Heart right ventricle (tissue), 16 donors: ENCODE results near the gene WIPF2. TPM values are rescaled to one million over a fixed set of nuclear protein-coding genes. Genes with fewer than 3 reads are reported as not detected.
"Not testable (repeated sequence)": the region's sequence is repeated elsewhere in the genome, so short reads cannot be mapped to it uniquely, and the experiment has no call there.

Experiments
- ATAC-seq, 8 donors: fragments of 200-7000 bp; cut with Tn5 transposase; one replicate each; pipeline ENCODE4 v1.9.1; 2020; ENCODE audit warnings: mild to moderate bottlenecking in 8 of 8, moderate library complexity in 8 of 8, moderate number of reproducible peaks in 1 of 8
- DNase-seq, 2 donors: peaks; one replicate each; pipeline ENCODE4 v3.0.0-alpha.2; 2020
- H3K27ac ChIP-seq, 10 donors: fragments of 200-600 bp; sonication (generic) in 2 of 10; one replicate each; pipeline versions ENCODE4 v1.5.0 to v1.8.0; 2020 to 2022; ENCODE audit warnings: mild to moderate bottlenecking in 3 of 10
- H3K27me3 ChIP-seq, 7 donors: fragments of 200-600 bp; one replicate each; pipeline ENCODE4 v1.8.0; 2021 to 2022; ENCODE audit warnings: mild to moderate bottlenecking in 2 of 7
- H3K36me3 ChIP-seq, 9 donors: fragments of 200-600 bp; sonication (generic) in 1 of 9; one replicate each; pipeline versions ENCODE4 v1.5.0 to v1.8.0; 2020 to 2022; ENCODE audit warnings: mild to moderate bottlenecking in 2 of 9
- H3K4me1 ChIP-seq, 9 donors: fragments of 200-600 bp; sonication (generic) in 1 of 9; one replicate each; pipeline versions ENCODE4 v1.5.0 to v1.8.0; 2020 to 2022; ENCODE audit warnings: mild to moderate bottlenecking in 4 of 9
- H3K4me3 ChIP-seq, 10 donors: fragments of 200-600 bp; sonication (generic) in 2 of 10; one replicate each; pipeline versions ENCODE4 v1.5.0 to v1.8.0; 2020 to 2022; ENCODE audit warnings: mild to moderate bottlenecking in 7 of 10, moderate library complexity in 2 of 10
- H3K9me3 ChIP-seq, 11 donors: fragments of 200-600 bp in 10 of 11; sonication (generic) in 2 of 11; one replicate each; pipeline versions ENCODE4 v1.5.0 to v1.8.0; 2013 to 2022; ENCODE audit warnings: mild to moderate bottlenecking in 2 of 11, control low read depth in 1 of 11, moderate library complexity in 1 of 11
- CTCF ChIP-seq, 9 donors: fragments of 200-600 bp; sonication (generic) in 2 of 9; IDR thresholded peaks; one replicate each; pipeline versions ENCODE4 v1.5.0 to v1.8.0; 2021 to 2022; ENCODE audit warnings: antibody characterized with exemption in 9 of 9, mild to moderate bottlenecking in 5 of 9, moderate library complexity in 1 of 9
- WGBS, 2 donors: extraction: QIAGEN DNeasy Blood & Tissue Kit; methylation state at CpG; one replicate each; pipeline ENCODE4 v1.1.7; 2013; ENCODE audit warnings: inconsistent platforms in 1 of 2; 5-methylcytosine and 5-hydroxymethylcytosine counted together
- intact Hi-C, 10 donors: fragments of 100-400 bp; cut with DNase I; formaldehyde crosslinking; loops; one replicate each; pipeline versions ENCODE4 v1.11.1 to v1.14.2; 2022
- polyA plus RNA-seq, 2 donors: library from polyadenylated mRNA; stranded (reverse); fragments of 200-250 nt; gene quantifications; one replicate each; pipeline ENCODE4 v1.2.3, GENCODE V29; 2013
- total RNA-seq, 10 donors: library from RNA; stranded (reverse); fragmentation: NEBNext Ultra II Directional in 3 of 10; extraction: Animal tissue kit (Norgen Biotek cat#: 25700) in 3 of 10; gene quantifications; one replicate each; pipeline versions ENCODE4 v1.2.1 to v1.2.4, GENCODE V29; 2021 to 2023
- donor health status: Arrhythmogenic right ventricular cardiomyopathy.
- donor health status: ischemic (EF 13 %, LVEDD 7.1; RV severe dilation, severe dysfunction).
- donor health status: healthy with polysubstance abuse.
- donor health status: DM: no; HTN: yes; CAD: no.
- donor health status: DM: no; HTN: no; CAD: no.
- donor health status: ischemic (EF 25% LVEDD 6.9; RV normal size, moderate dysfunction).
- donor health status: ischemic (EF 25% LVEDD 5.7; RV mildly dilated, moderate dysfunction).
- donor health status: healthy.
- donor health status: DM: yes; HTN: yes; CAD: no.
- donor health status: Ischemic cardiomyopathy.
- donor health status: ischemic (EF 35%, LVEDD 5.7; RV mildly dilated, moderate dysfunction).
- donor health status: nonischemic (EF 11% LVEDD 7.7; RV severe dilation, severe dysfunction).
- donor health status: DM: yes; HTN: yes; CAD: no.
- donor health status: PGD.
- donor health status: ischemic (EF 29% LVEDD 5.4; RV normal size, mild dysfunction).
- donor health status: nonischemic (EF 23%, LVEDD 6.1; RV moderate dilation, normal function).

The WIPF2 gene
- total and polyA plus RNA-seq, 12 donors, result 5.1 to 16.0 (median 12.5) TPM

GRCh38 chr17:40192961-40193360 lies 26.1 kb upstream of the WIPF2 start:
- ATAC-seq (no peak), DNase-seq (no peak)
- Histone ChIP-seq H3K27me3 (peaks cover 0 to 7% (median 0%) of the 10 kb centered on the region in 7 donors), H3K9me3 (no peaks in the 10 kb centered on the region), H3K36me3 (peaks cover 0 to 11% (median 0%) of the 10 kb centered on the region in 9 donors), H3K4me3 (no peak overlapping the region), H3K27ac (no peak overlapping the region), H3K4me1 (peaks cover 0 to 25% (median 7%) of the 10 kb centered on the region in 9 donors)
- WGBS, 2 donors, result 95 to 100% methylated on average over 2 of the region's 2 CpGs
- no peak for TF ChIP-seq CTCF (IDR thresholded peaks at IDR 0.05)
- intact Hi-C loops, result loop anchor here in 4 of 10 donors (5.0 to 10.0 kb wide), 4 partner anchors 162 to 181 kb away; partner anchors contain the start of gene CSF3 (in 2 of the 4)

DNA sequence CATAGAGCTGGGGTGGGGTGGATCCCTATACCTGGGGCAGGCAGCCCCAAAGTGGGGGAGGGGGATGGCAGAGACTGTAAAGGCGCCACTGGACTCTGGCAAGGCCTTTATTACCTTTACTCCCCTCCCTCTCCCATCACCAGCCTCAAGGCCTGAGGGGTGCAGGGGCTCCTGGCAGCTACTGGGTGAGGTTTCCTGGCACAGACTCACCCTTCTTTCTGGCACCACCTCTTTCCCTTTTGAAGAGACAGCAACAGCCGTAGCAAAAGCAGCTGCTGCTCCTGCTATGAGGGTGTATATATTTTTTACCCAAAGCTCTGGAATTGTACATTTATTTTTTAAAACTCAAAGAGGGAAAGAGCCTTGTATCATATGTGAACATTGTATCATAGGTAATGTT lies 24.3 kb upstream of the WIPF2 start:
- H3K36me3 ChIP-seq, result peaks cover 0 to 5% (median 0%) of the 10 kb centered on the region in 9 donors
- H3K27me3 ChIP-seq, result peaks cover 0 to 7% (median 0%) of the 10 kb centered on the region in 7 donors
- no peak overlapping the region for H3K4me3 ChIP-seq
- no peak overlapping the region for H3K27ac ChIP-seq
- H3K9me3 ChIP-seq, result no peaks in the 10 kb centered on the region
- intact Hi-C loops, result loop anchor here in 4 of 10 donors (5.0 to 10.0 kb wide), 4 partner anchors 160 to 183 kb away; partner anchors contain the start of gene CSF3 (in 2 of the 4)
- DNase-seq (no peak), ATAC-seq (no peak)
- 60 to 64% methylated on average over 2 of the region's 2 CpGs for WGBS, 2 donors
- peaks cover 0 to 25% (median 7%) of the 10 kb centered on the region in 9 donors for H3K4me1 ChIP-seq
- TF ChIP-seq CTCF (IDR thresholded peaks at IDR 0.05), result no peak

DNA sequence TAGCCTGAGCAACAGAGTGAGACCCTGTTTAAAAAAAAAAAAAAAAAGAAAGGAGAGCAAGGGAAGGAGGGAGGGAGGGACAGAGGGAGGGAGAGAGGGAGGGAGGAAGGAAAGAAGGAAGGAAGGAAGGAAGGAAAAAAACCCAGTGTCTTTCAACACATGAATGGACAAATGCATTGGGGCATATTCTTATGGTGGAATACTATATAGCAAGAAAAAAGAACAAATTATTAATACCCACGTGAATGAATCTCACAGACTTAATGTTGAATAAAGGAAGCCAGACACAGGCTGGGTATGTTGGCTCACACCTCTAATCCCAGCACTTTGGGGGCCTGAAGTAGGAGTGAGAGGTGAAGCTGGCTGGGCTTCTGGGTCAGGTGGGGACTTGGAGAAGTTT lies 21.6 kb upstream of the WIPF2 start:
- no peak overlapping the region for H3K27ac ChIP-seq
- no peaks in the 10 kb centered on the region for H3K9me3 ChIP-seq
- no peak overlapping the region for H3K4me3 ChIP-seq
- peaks cover 0 to 5% (median 0%) of the 10 kb centered on the region in 9 donors for H3K36me3 ChIP-seq
- DNase-seq, result no peak
- no peak for TF ChIP-seq CTCF (IDR thresholded peaks at IDR 0.05)
- H3K4me1 ChIP-seq, result peaks cover 0 to 16% (median 7%) of the 10 kb centered on the region in 9 donors
- no peak for ATAC-seq
- intact Hi-C loops, result loop anchor here in 1 of 10 donors (10.0 kb wide), 2 partner anchors 157 to 183 kb away; partner anchors contain the start of gene CSF3
- no peaks in the 10 kb centered on the region for H3K27me3 ChIP-seq
- WGBS, 2 donors, result 74 to 83% methylated on average over 1 of the region's 1 CpG

GRCh38 chr17:40197965-40198456 lies 21.1 kb upstream of the WIPF2 start:
- ATAC-seq, result not testable (repeated sequence)
- intact Hi-C loops, result loop anchor here in 1 of 10 donors (10.0 kb wide), 2 partner anchors 157 to 183 kb away; partner anchors contain the start of gene CSF3

GRCh38 chr17:40198576-40198975 lies 20.5 kb upstream of the WIPF2 start:
- 92% methylated on average over 5 of the region's 5 CpGs for WGBS, 2 donors
- ATAC-seq (no peak), DNase-seq (no peak)
- Histone ChIP-seq H3K27ac (no peak overlapping the region), H3K9me3 (no peaks in the 10 kb centered on the region), H3K36me3 (peaks cover 0 to 3% (median 0%) of the 10 kb centered on the region in 9 donors), H3K4me1 (peaks cover 0 to 18% (median 15%) of the 10 kb centered on the region in 9 donors), H3K27me3 (no peaks in the 10 kb centered on the region), H3K4me3 (no peak overlapping the region)
- intact Hi-C loops, result loop anchor here in 1 of 10 donors (10.0 kb wide), 2 partner anchors 156 to 184 kb away; partner anchors contain the start of gene CSF3
- TF ChIP-seq CTCF (IDR thresholded peaks at IDR 0.05), result no peak

More at GRCh38 chr17:40197965-40198456, 21.1 kb upstream of the WIPF2 start:
- 76% methylated on average over 8 of the region's 8 CpGs for WGBS, 2 donors
- peaks cover 0 to 17% (median 12%) of the 10 kb centered on the region in 9 donors for H3K4me1 ChIP-seq
- H3K9me3 ChIP-seq, H3K4me3 ChIP-seq, DNase-seq, H3K27ac ChIP-seq, H3K27me3 ChIP-seq, H3K36me3 ChIP-seq: not testable (repeated sequence)
